Measurements from ENCODE around the gene PTS.

Gene PTS

GRCh38 chr11:112238041-112238440, 11.8 kb downstream of the PTS start:
- Histone ChIP-seq H3K4me1 (ENCODE audit: control insufficient read depth, insufficient read depth, low read length) (no peaks in the 10 kb centered on the region), H3K27me3 (ENCODE audit: control insufficient read depth, insufficient read depth, low read length) (no peaks in the 10 kb centered on the region), H3K9me3 (ENCODE audit: control insufficient read depth, insufficient read depth, low read length) (no peaks in the 10 kb centered on the region), H3K9ac (ENCODE audit: low read depth, low read length) (no peak overlapping the region), H3K36me3 (ENCODE audit: control insufficient read depth, insufficient read depth, low read length) (peaks cover 6% of the 10 kb centered on the region), H3K4me3 (ENCODE audit: low read depth, low read length) (no peak overlapping the region)

GRCh38 chr11:112241486-112241885, 15.3 kb downstream of the PTS start:
- no peaks in the 10 kb centered on the region for H3K9me3 ChIP-seq (ENCODE audit: control insufficient read depth, insufficient read depth, low read length)

GRCh38 chr11:112247201-112247600, 21.0 kb downstream of the PTS start:
- H3K4me3 ChIP-seq (ENCODE audit: low read depth, low read length) = no peak overlapping the region
- no peaks in the 10 kb centered on the region for H3K36me3 ChIP-seq (ENCODE audit: control insufficient read depth, insufficient read depth, low read length)
- no peak overlapping the region for H3K9ac ChIP-seq (ENCODE audit: low read depth, low read length)
- H3K27me3 ChIP-seq (ENCODE audit: control insufficient read depth, insufficient read depth, low read length) = no peaks in the 10 kb centered on the region
- no peaks in the 10 kb centered on the region for H3K9me3 ChIP-seq (ENCODE audit: control insufficient read depth, insufficient read depth, low read length)
- no peaks in the 10 kb centered on the region for H3K4me1 ChIP-seq (ENCODE audit: control insufficient read depth, insufficient read depth, low read length)

More at GRCh38 chr11:112241486-112241885, 15.3 kb downstream of the PTS start:
- H3K4me3 ChIP-seq (ENCODE audit: low read depth, low read length) = no peak overlapping the region
- no peak overlapping the region for H3K9ac ChIP-seq (ENCODE audit: low read depth, low read length)
- H3K4me1 ChIP-seq (ENCODE audit: control insufficient read depth, insufficient read depth, low read length) = no peaks in the 10 kb centered on the region
- peaks cover 6% of the 10 kb centered on the region for H3K36me3 ChIP-seq (ENCODE audit: control insufficient read depth, insufficient read depth, low read length)
- no peaks in the 10 kb centered on the region for H3K27me3 ChIP-seq (ENCODE audit: control insufficient read depth, insufficient read depth, low read length)

DNA sequence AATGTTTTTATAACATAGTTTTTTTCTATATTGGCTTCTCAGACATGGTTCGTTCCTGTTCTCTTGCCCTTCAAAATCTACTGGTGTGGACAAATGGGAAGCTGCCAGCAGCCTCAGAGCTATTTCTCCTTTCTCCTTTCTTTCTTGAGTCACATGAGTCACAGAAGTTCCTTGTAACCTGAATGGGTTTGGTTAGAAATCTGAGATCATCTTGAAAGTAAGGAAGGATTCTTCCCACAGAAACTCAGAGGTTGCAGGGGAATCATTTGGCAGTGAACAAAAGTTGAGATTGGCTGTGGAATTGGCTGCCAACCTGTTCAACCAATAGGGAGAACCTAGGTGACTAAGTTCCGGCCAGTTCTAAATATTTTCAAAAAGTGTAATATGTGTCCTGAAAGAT, 22.0 kb downstream of the PTS start:
- Histone ChIP-seq H3K4me3 (ENCODE audit: low read depth, low read length) (no peak overlapping the region), H3K9me3 (ENCODE audit: control insufficient read depth, insufficient read depth, low read length) (no peaks in the 10 kb centered on the region), H3K4me1 (ENCODE audit: control insufficient read depth, insufficient read depth, low read length) (no peaks in the 10 kb centered on the region), H3K27me3 (ENCODE audit: control insufficient read depth, insufficient read depth, low read length) (no peaks in the 10 kb centered on the region), H3K9ac (ENCODE audit: low read depth, low read length) (no peak overlapping the region), H3K36me3 (ENCODE audit: control insufficient read depth, insufficient read depth, low read length) (no peaks in the 10 kb centered on the region)

DNA sequence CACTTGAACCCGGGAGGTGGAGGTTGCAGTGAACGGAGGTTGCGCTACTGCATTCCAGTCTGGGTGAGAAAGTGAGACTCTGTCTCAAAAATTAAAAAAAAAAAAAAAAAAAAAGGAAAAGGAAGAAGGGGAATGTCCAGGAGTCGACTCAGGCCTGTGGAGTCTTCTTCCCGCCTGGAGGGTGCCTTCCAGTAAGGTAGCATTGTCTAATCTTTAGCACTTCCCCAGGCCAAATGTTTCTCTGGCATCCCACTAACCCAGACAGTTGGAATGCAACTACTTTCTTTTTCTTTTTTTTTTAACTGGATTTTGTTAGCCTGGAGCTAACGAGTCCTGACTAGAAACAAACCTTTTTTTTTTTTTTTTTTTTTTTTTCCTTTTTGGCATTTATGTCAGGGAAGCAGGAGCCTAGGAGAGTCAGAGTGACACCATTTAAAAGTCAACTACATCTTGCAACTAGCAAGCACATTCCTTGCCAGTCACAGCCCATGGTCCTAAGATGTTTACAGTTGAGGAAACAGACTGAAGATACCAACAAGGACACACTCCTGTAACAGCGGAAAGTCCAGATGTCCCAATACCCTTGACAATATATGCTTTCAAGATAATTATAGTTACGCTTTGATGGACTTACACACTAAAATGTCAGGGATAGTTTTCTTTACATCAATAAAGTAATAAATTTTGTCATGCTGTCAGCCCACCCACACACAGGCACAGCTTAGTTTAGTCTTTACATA, 23.8 kb downstream of the PTS start:
- no peaks in the 10 kb centered on the region for H3K4me1 ChIP-seq (ENCODE audit: control insufficient read depth, insufficient read depth, low read length)
- no peaks in the 10 kb centered on the region for H3K27me3 ChIP-seq (ENCODE audit: control insufficient read depth, insufficient read depth, low read length)
- H3K9me3 ChIP-seq (ENCODE audit: control insufficient read depth, insufficient read depth, low read length) = no peaks in the 10 kb centered on the region
- H3K36me3 ChIP-seq (ENCODE audit: control insufficient read depth, insufficient read depth, low read length) = no peaks in the 10 kb centered on the region
- no peak overlapping the region for H3K9ac ChIP-seq (ENCODE audit: low read depth, low read length)
- no peak overlapping the region for H3K4me3 ChIP-seq (ENCODE audit: low read depth, low read length)

- Histone ChIP-seq H3K27me3 (ENCODE audit: control insufficient read depth, insufficient read depth, low read length) (no peaks in the 10 kb centered on the region), H3K9me3 (ENCODE audit: control insufficient read depth, insufficient read depth, low read length) (no peaks in the 10 kb centered on the region), H3K9ac (ENCODE audit: low read depth, low read length) (no peak overlapping the region), H3K4me3 (ENCODE audit: low read depth, low read length) (no peak overlapping the region), H3K36me3 (ENCODE audit: control insufficient read depth, insufficient read depth, low read length) (no peaks in the 10 kb centered on the region), H3K4me1 (ENCODE audit: control insufficient read depth, insufficient read depth, low read length) (no peaks in the 10 kb centered on the region)
Measured at GRCh38 chr11:112253605-112254242, 27.5 kb downstream of the PTS start.

- no peak overlapping the region for H3K9ac ChIP-seq (ENCODE audit: low read depth, low read length)
- H3K9me3 ChIP-seq (ENCODE audit: control insufficient read depth, insufficient read depth, low read length) = no peaks in the 10 kb centered on the region
- no peaks in the 10 kb centered on the region for H3K36me3 ChIP-seq (ENCODE audit: control insufficient read depth, insufficient read depth, low read length)
- no peaks in the 10 kb centered on the region for H3K4me1 ChIP-seq (ENCODE audit: control insufficient read depth, insufficient read depth, low read length)
- no peaks in the 10 kb centered on the region for H3K27me3 ChIP-seq (ENCODE audit: control insufficient read depth, insufficient read depth, low read length)
- no peak overlapping the region for H3K4me3 ChIP-seq (ENCODE audit: low read depth, low read length)
Measured at GRCh38 chr11:112255067-112255720, 29.0 kb downstream of the PTS start.

DNA sequence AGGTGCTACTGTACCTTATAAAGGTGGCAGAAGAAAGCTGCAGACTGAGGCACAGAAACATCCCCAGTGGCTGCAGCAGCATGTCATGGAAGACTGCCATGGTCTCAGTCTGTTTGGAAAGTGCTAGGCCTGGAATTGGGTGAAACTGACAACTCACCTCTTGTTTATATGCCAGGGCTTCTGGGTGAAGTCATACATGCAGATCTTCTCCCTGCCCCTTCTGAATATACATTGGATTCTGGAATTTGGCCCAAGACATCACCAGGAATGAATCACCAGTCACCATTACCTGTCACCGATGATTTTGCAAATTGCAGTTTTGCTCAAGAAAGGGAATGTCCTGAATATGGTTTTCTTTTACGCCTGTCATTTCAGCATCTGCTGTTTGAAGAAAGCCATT, 34.3 kb downstream of the PTS start, which contains the start of gene PLET1:
PLET1 (minus strand) TSS at position 371 of the 400 bp plus-strand sequence; CDS start at position 100, 271 bp downstream.
- H3K36me3 ChIP-seq (ENCODE audit: control insufficient read depth, insufficient read depth, low read length) = no peaks in the 10 kb centered on the region
- no peak within 1 kb of the TSS for H3K9ac ChIP-seq (ENCODE audit: low read depth, low read length)
- H3K9me3 ChIP-seq (ENCODE audit: control insufficient read depth, insufficient read depth, low read length) = no peaks in the 10 kb centered on the region
- no peak within 1 kb of the TSS for H3K4me3 ChIP-seq (ENCODE audit: low read depth, low read length)
- no peaks in the 10 kb centered on the region for H3K27me3 ChIP-seq (ENCODE audit: control insufficient read depth, insufficient read depth, low read length)
- no peaks in the 10 kb centered on the region for H3K4me1 ChIP-seq (ENCODE audit: control insufficient read depth, insufficient read depth, low read length)

DNA sequence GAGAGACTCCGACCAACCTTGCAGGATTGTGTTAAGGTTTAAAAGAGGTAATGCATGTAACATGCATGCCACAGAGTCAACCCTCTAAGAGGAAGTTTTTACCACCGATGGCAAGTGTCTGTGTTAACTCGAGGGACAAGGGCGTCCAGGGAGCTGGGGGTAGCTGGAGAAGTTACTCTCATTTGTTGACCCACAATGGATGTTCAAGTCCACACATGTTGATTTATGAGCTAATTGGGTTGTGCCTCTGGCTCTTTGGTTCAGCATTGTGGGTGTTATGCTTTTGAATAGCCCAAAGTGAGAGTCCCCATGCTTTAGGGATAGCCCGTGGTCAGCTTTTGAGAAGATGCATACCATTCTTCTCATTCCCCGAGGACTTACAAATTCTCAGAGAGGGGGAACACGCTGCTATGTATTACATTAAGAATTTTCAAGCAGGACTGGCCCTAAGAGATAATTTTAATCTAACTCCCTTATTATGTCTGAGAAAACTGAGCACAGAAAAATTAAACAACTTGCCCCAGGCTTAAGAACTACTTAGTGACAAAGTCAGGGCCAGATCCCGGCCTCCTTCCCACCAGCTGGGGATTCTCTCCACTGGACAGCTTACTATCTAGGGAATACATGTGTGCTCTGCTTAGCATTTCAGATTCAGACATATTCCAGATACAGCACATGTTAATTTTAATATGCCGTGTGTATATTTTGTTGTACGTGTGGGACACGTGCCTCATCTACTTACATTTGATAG, 39.6 kb downstream of the PTS start:
- no peaks in the 10 kb centered on the region for H3K36me3 ChIP-seq (ENCODE audit: control insufficient read depth, insufficient read depth, low read length)
- H3K9ac ChIP-seq (ENCODE audit: low read depth, low read length) = no peak overlapping the region
- no peaks in the 10 kb centered on the region for H3K27me3 ChIP-seq (ENCODE audit: control insufficient read depth, insufficient read depth, low read length)
- H3K9me3 ChIP-seq (ENCODE audit: control insufficient read depth, insufficient read depth, low read length) = no peaks in the 10 kb centered on the region
- peaks cover 2% of the 10 kb centered on the region for H3K4me1 ChIP-seq (ENCODE audit: control insufficient read depth, insufficient read depth, low read length)
- no peak overlapping the region for H3K4me3 ChIP-seq (ENCODE audit: low read depth, low read length)

GRCh38 chr11:112266410-112266778, 40.2 kb downstream of the PTS start:
- no peaks in the 10 kb centered on the region for H3K27me3 ChIP-seq (ENCODE audit: control insufficient read depth, insufficient read depth, low read length)
- H3K36me3 ChIP-seq (ENCODE audit: control insufficient read depth, insufficient read depth, low read length) = no peaks in the 10 kb centered on the region
- H3K9ac ChIP-seq (ENCODE audit: low read depth, low read length) = no peak overlapping the region
- H3K4me1 ChIP-seq (ENCODE audit: control insufficient read depth, insufficient read depth, low read length) = peaks cover 3% of the 10 kb centered on the region
- H3K4me3 ChIP-seq (ENCODE audit: low read depth, low read length) = no peak overlapping the region
- H3K9me3 ChIP-seq (ENCODE audit: control insufficient read depth, insufficient read depth, low read length) = no peaks in the 10 kb centered on the region

- Histone ChIP-seq H3K4me1 (ENCODE audit: control insufficient read depth, insufficient read depth, low read length) (peaks cover 3% of the 10 kb centered on the region), H3K4me3 (ENCODE audit: low read depth, low read length) (no peak overlapping the region), H3K27me3 (ENCODE audit: control insufficient read depth, insufficient read depth, low read length) (no peaks in the 10 kb centered on the region), H3K36me3 (ENCODE audit: control insufficient read depth, insufficient read depth, low read length) (no peaks in the 10 kb centered on the region), H3K9ac (ENCODE audit: low read depth, low read length) (no peak overlapping the region), H3K9me3 (ENCODE audit: control insufficient read depth, insufficient read depth, low read length) (no peaks in the 10 kb centered on the region)
Measured at GRCh38 chr11:112267188-112267591, 41.0 kb downstream of the PTS start.

Measured in iPS-15b (cell line).